H9 (cell line): ENCODE data around the gene TREML4. TPM values are rescaled to one million over a fixed set of nuclear protein-coding genes. Genes with fewer than 3 reads are reported as not detected.

Experiments
- DNase-seq: peaks from one replicate; pipeline ENCODE4 v3.0.0-alpha.2; 2017
- H2AFZ ChIP-seq: one replicate; pipeline ENCODE4 v1.6.1; 2013; ENCODE audit warnings: mild to moderate bottlenecking, low read length, control low read depth, moderate library complexity
- H2AK5ac ChIP-seq: 2 replicates; pipeline ENCODE4 v1.6.1; 2013; ENCODE audit warnings: low read length, control low read depth, mixed read lengths; ENCODE audit not compliant: insufficient read length
- H2BK120ac ChIP-seq: one replicate; pipeline ENCODE4 v1.6.1; 2013; ENCODE audit warnings: low read depth, mild to moderate bottlenecking, low read length, control low read depth, inconsistent platforms; ENCODE audit not compliant: poor library complexity, severe bottlenecking
- H2BK12ac ChIP-seq: 2 replicates; pipeline ENCODE4 v1.6.1; 2013; ENCODE audit warnings: low read length, control low read depth, mixed read lengths, low read depth; ENCODE audit not compliant: insufficient read length
- H2BK15ac ChIP-seq: 2 replicates; pipeline ENCODE4 v1.6.1; 2013; ENCODE audit warnings: low read depth, low read length, control low read depth
- H2BK20ac ChIP-seq: one replicate; pipeline ENCODE4 v1.6.1; 2013; ENCODE audit warnings: low read depth, mild to moderate bottlenecking, low read length, control low read depth, inconsistent platforms; ENCODE audit not compliant: poor library complexity, severe bottlenecking
- H2BK5ac ChIP-seq: 2 replicates; pipeline ENCODE4 v1.6.1; 2013; ENCODE audit warnings: low read length, control low read depth, mixed read lengths; ENCODE audit not compliant: insufficient read length
- H3K14ac ChIP-seq: 2 replicates; pipeline ENCODE4 v1.6.1; 2013; ENCODE audit warnings: low read length, control low read depth; ENCODE audit not compliant: insufficient read depth
- H3K18ac ChIP-seq: 2 replicates; pipeline ENCODE4 v1.6.1; 2013; ENCODE audit warnings: low read depth, mild to moderate bottlenecking, mixed read lengths, low read length, control low read depth; ENCODE audit not compliant: insufficient read length
- H3K23ac ChIP-seq: 2 replicates; pipeline ENCODE4 v1.6.1; 2013; ENCODE audit warnings: low read length, control low read depth, mixed read lengths, low read depth; ENCODE audit not compliant: insufficient read length
- H3K23me2 ChIP-seq: 2 replicates; pipeline ENCODE4 v1.6.1; 2013; ENCODE audit warnings: low read depth, mild to moderate bottlenecking, mixed read lengths, low read length, control low read depth; ENCODE audit not compliant: insufficient read length, poor library complexity, severe bottlenecking
- H3K27ac ChIP-seq: 2 replicates; pipeline ENCODE4 v1.5.1; 2013; ENCODE audit warnings: low read length, control low read depth, mixed read lengths, low read depth; ENCODE audit not compliant: insufficient read length
- H3K27me3 ChIP-seq: 2 replicates; pipeline ENCODE4 v1.6.1; 2013; ENCODE audit warnings: low read length, control low read depth, inconsistent platforms; ENCODE audit not compliant: insufficient read depth
- H3K4ac ChIP-seq: 2 replicates; pipeline ENCODE4 v1.6.1; 2013; ENCODE audit warnings: low read depth, mild to moderate bottlenecking, control low read depth, inconsistent platforms, low read length, moderate library complexity
- H3K4me1 ChIP-seq: 2 replicates; pipeline ENCODE4 v1.6.1; 2013; ENCODE audit warnings: low read length, control low read depth, inconsistent platforms; ENCODE audit not compliant: insufficient read depth
- H3K4me2 ChIP-seq: 2 replicates; pipeline ENCODE4 v1.6.1; 2013; ENCODE audit warnings: low read length, control low read depth, mixed read lengths; ENCODE audit not compliant: insufficient read length, insufficient read depth
- H3K56ac ChIP-seq: 2 replicates; pipeline ENCODE4 v1.6.1; 2013; ENCODE audit warnings: low read depth, mild to moderate bottlenecking, mixed read lengths, low read length, control low read depth; ENCODE audit not compliant: insufficient read length
- H3K79me1 ChIP-seq: 2 replicates; pipeline ENCODE4 v1.6.1; 2013; ENCODE audit warnings: low read depth, mild to moderate bottlenecking, moderate library complexity, low read length, control low read depth, inconsistent platforms; ENCODE audit not compliant: insufficient read depth, poor library complexity, severe bottlenecking
- H3K79me2 ChIP-seq: 2 replicates; pipeline ENCODE4 v1.6.1; 2013; ENCODE audit warnings: low read length, control low read depth, inconsistent platforms; ENCODE audit not compliant: insufficient read depth
- H3K9ac ChIP-seq: 2 replicates; pipeline ENCODE4 v1.6.1; 2013; ENCODE audit warnings: low read length, control low read depth, mixed read lengths; ENCODE audit not compliant: insufficient read length; ENCODE audit errors: extremely low read depth
- H3K9me3 ChIP-seq: one replicate; pipeline ENCODE4 v1.6.1; 2013; ENCODE audit warnings: low read depth, low read length, inconsistent platforms; ENCODE audit not compliant: control insufficient read depth
- H3T11ph ChIP-seq: one replicate; pipeline ENCODE4 v1.6.1; 2013; ENCODE audit warnings: mild to moderate bottlenecking, low read length, control low read depth, inconsistent platforms
- H4K20me1 ChIP-seq: one replicate; pipeline ENCODE4 v1.6.1; 2013; ENCODE audit not compliant: control insufficient read depth, insufficient read length, insufficient read depth
- H4K5ac ChIP-seq: 2 replicates; pipeline ENCODE4 v1.6.1; 2013; ENCODE audit warnings: low read depth, mild to moderate bottlenecking, mixed read lengths, low read length, control low read depth; ENCODE audit not compliant: insufficient read length
- H4K8ac ChIP-seq: replicated peaks from 2 replicates; pipeline ENCODE4 v1.6.1; 2013; ENCODE audit warnings: low read length, control low read depth, mixed read lengths, low read depth; ENCODE audit not compliant: insufficient read length
- H4K91ac ChIP-seq: 2 replicates; pipeline ENCODE4 v1.6.1; 2013; ENCODE audit warnings: low read depth, mild to moderate bottlenecking, moderate library complexity, mixed read lengths, low read length, control low read depth; ENCODE audit not compliant: insufficient read length
- H3K27ac Mint-ChIP-seq, 3 experiments: 2 replicates in 2 of 3; 3 replicates in 1 of 3; pipeline ENCODE4 v1.8.0; 2020 to 2021; ENCODE audit warnings: mixed read lengths in 3 of 3, mild to moderate bottlenecking in 1 of 3, moderate library complexity in 1 of 3
- H3K27me3 Mint-ChIP-seq: 2 replicates; pipeline ENCODE4 v1.8.0; 2021; ENCODE audit warnings: low read depth, mild to moderate bottlenecking, moderate library complexity, mixed read lengths
- H3K36me3 Mint-ChIP-seq, 3 experiments: 2 replicates in 2 of 3; 3 replicates in 1 of 3; pipeline ENCODE4 v1.8.0; 2020 to 2021; ENCODE audit warnings: low read depth in 3 of 3, mixed read lengths in 3 of 3; ENCODE audit not compliant: insufficient read depth in 1 of 3
- H3K4me1 Mint-ChIP-seq, 2 experiments: 2 replicates each; pipeline ENCODE4 v1.8.0; 2020; ENCODE audit warnings: mixed read lengths in 2 of 2
- H3K4me3 Mint-ChIP-seq, 2 experiments: 2 replicates in 1 of 2; 3 replicates in 1 of 2; pipeline ENCODE4 v1.8.0; 2020 to 2021; ENCODE audit warnings: mild to moderate bottlenecking in 2 of 2, mixed read lengths in 2 of 2, moderate library complexity in 1 of 2
- H3K9me3 Mint-ChIP-seq, 2 experiments: 2 replicates in 1 of 2; 3 replicates in 1 of 2; pipeline ENCODE4 v1.8.0; 2020; ENCODE audit warnings: mild to moderate bottlenecking in 2 of 2, mixed read lengths in 2 of 2, moderate library complexity in 1 of 2
- CTCF ChIP-seq: fragments of 200-600 bp; sonication (generic); conservative IDR thresholded peaks from 3 replicates; pipeline ENCODE4 v1.8.0; 2021; ENCODE audit warnings: antibody characterized with exemption, mild to moderate bottlenecking
- WGBS: extraction: QIAGEN DNeasy Blood & Tissue Kit; methylation state at CpG from one replicate; pipeline ENCODE4 v1.1.7; 2013; ENCODE audit warnings: missing lambda C conversion rate, low lambda C conversion rate, mixed read lengths; ENCODE audit not compliant: insufficient read length; ENCODE audit errors: extremely low coverage; 5-methylcytosine and 5-hydroxymethylcytosine counted together
- total RNA-seq: library from RNA; stranded (reverse); gene quantifications from 2 replicates; pipeline ENCODE4 v1.2.1, GENCODE V29; 2021

The TREML4 gene
- total RNA-seq, 1 experiment from 2014 or later: not detected

GRCh38 chr6:41228616-41229015, 467 bp downstream of the TREML4 start:
- no peaks in the 10 kb centered on the region for H3K9me3 Mint-ChIP-seq
- no CpG with 5 or more reads among the region's 5 CpGs for WGBS
- peaks cover 6% of the 10 kb centered on the region in 2 experiments; a peak in 3 of 4 replicates for H3K4me1 Mint-ChIP-seq
- Histone ChIP-seq H3K4me1 (no peaks in the 10 kb centered on the region), H3K4me2 (no peak overlapping the region), H3K79me2 (no peaks in the 10 kb centered on the region), H3T11ph (no peak overlapping the region), H3K18ac (no peak overlapping the region), H2BK15ac (no peak overlapping the region), H4K91ac (no peak overlapping the region), H4K5ac (no peak overlapping the region), H2BK120ac (no peak overlapping the region), H3K79me1 (no peaks in the 10 kb centered on the region), H2BK5ac (no peak overlapping the region), H2BK20ac (no peak overlapping the region), H3K23ac (no peak overlapping the region), H3K9me3 (no peaks in the 10 kb centered on the region), H3K27ac (no peak overlapping the region), H4K8ac (no peak overlapping the region), H3K14ac (no peak overlapping the region), H2AFZ (no peak overlapping the region), H2AK5ac (no peak overlapping the region), H3K56ac (no peak overlapping the region), H3K27me3 (no peaks in the 10 kb centered on the region), H3K4ac (no peak overlapping the region), H3K23me2 (no peaks in the 10 kb centered on the region), H2BK12ac (no peak overlapping the region), H4K20me1 (no peaks in the 10 kb centered on the region), H3K9ac (no peak overlapping the region)
- H3K36me3 Mint-ChIP-seq: no peaks in the 10 kb centered on the region; a peak in 1 of 7 replicates
- no peak overlapping the region; a peak in 1 of 7 replicates for H3K27ac Mint-ChIP-seq
- DNase-seq: peak; percentile 67
- H3K27me3 Mint-ChIP-seq: peaks cover 14% of the 10 kb centered on the region; the same call in 1 of the 2 replicates
- no peak overlapping the region for H3K4me3 Mint-ChIP-seq
- peak; percentile 57 for TF ChIP-seq CTCF
